Erythroblast (primary cell): ENCODE data around the gene GALNT16.

Experiments used
- GATA1 ChIP-seq: IDR thresholded peaks from 2 replicates; pipeline ENCODE4 v1.6.1; 2011; ENCODE audit warnings: low read depth, mild to moderate bottlenecking, control low read depth, low read length, moderate library complexity
- POLR2A ChIP-seq: IDR thresholded peaks from 2 replicates; pipeline ENCODE4 v1.6.1; 2011; ENCODE audit warnings: mild to moderate bottlenecking, low read length

DNA sequence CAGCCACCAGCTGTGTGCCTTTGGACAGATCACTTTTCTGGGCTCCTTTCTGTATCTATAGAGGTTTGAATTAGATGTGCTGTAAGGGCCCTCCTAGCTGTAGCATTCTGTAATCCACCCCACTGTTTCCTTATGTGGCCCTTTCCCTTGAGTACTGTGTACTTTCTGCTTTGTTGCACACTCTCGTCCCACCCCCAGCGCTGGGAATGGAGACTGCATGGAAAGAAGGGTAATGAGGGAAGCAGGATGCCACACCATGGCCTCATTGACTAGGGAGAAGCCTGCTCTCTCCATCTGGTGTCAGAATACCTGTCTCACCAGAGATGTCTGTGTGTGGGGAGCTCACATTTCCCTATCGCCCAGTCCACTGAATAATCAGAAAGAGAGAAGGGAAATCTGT is 13.6 kb upstream of the GALNT16 start:
- TF ChIP-seq POLR2A (no peak), GATA1 (no peak)
